Measurements from ENCODE around the gene NGFR.
A peak's percentile ranks its signal among the peaks of the same experiment; 100 is the strongest.

The NGFR gene

GRCh38 chr17:49494986-49495841 lies at the start of gene NGFR:
Gene NGFR (plus strand): TSS chr17:49495293. CDS start chr17:49495418, 125 bp downstream.
- peaks cover 14% of the 10 kb centered on the region for H3K4me1 ChIP-seq (ENCODE audit: insufficient read depth, low read length)
- peak within 1 kb of the TSS; percentile 74 for H2AFZ ChIP-seq (ENCODE audit: low read depth, low read length)
- H3K36me3 ChIP-seq (ENCODE audit: insufficient read depth, low read length): no peaks in the 10 kb centered on the region
- no peaks in the 10 kb centered on the region for H3K9me3 ChIP-seq (ENCODE audit: low read length)
- peaks cover 37% of the 10 kb centered on the region for H3K27me3 ChIP-seq (ENCODE audit: insufficient read depth, low read length)
- H3K4me3 ChIP-seq (ENCODE audit: low read length): peak within 1 kb of the TSS; percentile 87

GRCh38 chr17:49445591-49445990 lies 49.5 kb upstream of the NGFR start:
- no peaks in the 10 kb centered on the region for H3K4me1 ChIP-seq (ENCODE audit: insufficient read depth, low read length)
- no peak overlapping the region for H3K4me3 ChIP-seq (ENCODE audit: low read length)
- no peak overlapping the region for H2AFZ ChIP-seq (ENCODE audit: low read depth, low read length)
- H3K27me3 ChIP-seq (ENCODE audit: insufficient read depth, low read length): peaks cover 17% of the 10 kb centered on the region
- no peaks in the 10 kb centered on the region for H3K9me3 ChIP-seq (ENCODE audit: low read length)
- H3K36me3 ChIP-seq (ENCODE audit: insufficient read depth, low read length): no peaks in the 10 kb centered on the region

GRCh38 chr17:49447628-49448302 lies 47.3 kb upstream of the NGFR start:
- peaks cover 5% of the 10 kb centered on the region for H3K4me1 ChIP-seq (ENCODE audit: insufficient read depth, low read length)
- H3K9me3 ChIP-seq (ENCODE audit: low read length): no peaks in the 10 kb centered on the region
- no peaks in the 10 kb centered on the region for H3K36me3 ChIP-seq (ENCODE audit: insufficient read depth, low read length)
- H2AFZ ChIP-seq (ENCODE audit: low read depth, low read length): no peak overlapping the region
- H3K4me3 ChIP-seq (ENCODE audit: low read length): no peak overlapping the region
- peaks cover 11% of the 10 kb centered on the region for H3K27me3 ChIP-seq (ENCODE audit: insufficient read depth, low read length)

GRCh38 chr17:49450181-49450580 lies 44.9 kb upstream of the NGFR start:
- H3K27me3 ChIP-seq (ENCODE audit: insufficient read depth, low read length): peaks cover 19% of the 10 kb centered on the region
- no peak overlapping the region for H3K4me3 ChIP-seq (ENCODE audit: low read length)
- peaks cover 16% of the 10 kb centered on the region for H3K4me1 ChIP-seq (ENCODE audit: insufficient read depth, low read length)
- no peak overlapping the region for H2AFZ ChIP-seq (ENCODE audit: low read depth, low read length)
- H3K36me3 ChIP-seq (ENCODE audit: insufficient read depth, low read length): no peaks in the 10 kb centered on the region
- no peaks in the 10 kb centered on the region for H3K9me3 ChIP-seq (ENCODE audit: low read length)

GRCh38 chr17:49450735-49451134 lies 44.4 kb upstream of the NGFR start:
- peaks cover 14% of the 10 kb centered on the region for H3K27me3 ChIP-seq (ENCODE audit: insufficient read depth, low read length)
- no peak overlapping the region for H3K4me3 ChIP-seq (ENCODE audit: low read length)
- no peaks in the 10 kb centered on the region for H3K9me3 ChIP-seq (ENCODE audit: low read length)
- no peaks in the 10 kb centered on the region for H3K36me3 ChIP-seq (ENCODE audit: insufficient read depth, low read length)
- H2AFZ ChIP-seq (ENCODE audit: low read depth, low read length): no peak overlapping the region
- peaks cover 16% of the 10 kb centered on the region for H3K4me1 ChIP-seq (ENCODE audit: insufficient read depth, low read length)

- Histone ChIP-seq H3K27me3 (ENCODE audit: insufficient read depth, low read length) (peaks cover 20% of the 10 kb centered on the region), H2AFZ (ENCODE audit: low read depth, low read length) (no peak overlapping the region), H3K36me3 (ENCODE audit: insufficient read depth, low read length) (no peaks in the 10 kb centered on the region), H3K4me1 (ENCODE audit: insufficient read depth, low read length) (peaks cover 16% of the 10 kb centered on the region), H3K4me3 (ENCODE audit: low read length) (no peak overlapping the region), H3K9me3 (ENCODE audit: low read length) (no peaks in the 10 kb centered on the region)
These were observed 42.9 kb upstream of the NGFR start for GRCh38 chr17:49452201-49452600.

GRCh38 chr17:49452661-49453060 lies 42.4 kb upstream of the NGFR start:
- Histone ChIP-seq H3K4me1 (ENCODE audit: insufficient read depth, low read length) (peaks cover 16% of the 10 kb centered on the region), H3K27me3 (ENCODE audit: insufficient read depth, low read length) (peaks cover 23% of the 10 kb centered on the region)

GRCh38 chr17:49454050-49454449 lies 41.0 kb upstream of the NGFR start:
- Histone ChIP-seq H3K4me3 (ENCODE audit: low read length) (no peak overlapping the region), H2AFZ (ENCODE audit: low read depth, low read length) (no peak overlapping the region), H3K9me3 (ENCODE audit: low read length) (no peaks in the 10 kb centered on the region), H3K36me3 (ENCODE audit: insufficient read depth, low read length) (no peaks in the 10 kb centered on the region), H3K4me1 (ENCODE audit: insufficient read depth, low read length) (peaks cover 16% of the 10 kb centered on the region), H3K27me3 (ENCODE audit: insufficient read depth, low read length) (peaks cover 32% of the 10 kb centered on the region)

More at GRCh38 chr17:49452661-49453060, 42.4 kb upstream of the NGFR start:
- H3K36me3 ChIP-seq (ENCODE audit: insufficient read depth, low read length): no peaks in the 10 kb centered on the region
- H3K9me3 ChIP-seq (ENCODE audit: low read length): no peaks in the 10 kb centered on the region
- no peak overlapping the region for H2AFZ ChIP-seq (ENCODE audit: low read depth, low read length)
- no peak overlapping the region for H3K4me3 ChIP-seq (ENCODE audit: low read length)

- Histone ChIP-seq H3K4me1 (ENCODE audit: insufficient read depth, low read length) (peaks cover 16% of the 10 kb centered on the region), H3K36me3 (ENCODE audit: insufficient read depth, low read length) (no peaks in the 10 kb centered on the region), H2AFZ (ENCODE audit: low read depth, low read length) (no peak overlapping the region), H3K27me3 (ENCODE audit: insufficient read depth, low read length) (peaks cover 46% of the 10 kb centered on the region), H3K9me3 (ENCODE audit: low read length) (no peaks in the 10 kb centered on the region), H3K4me3 (ENCODE audit: low read length) (no peak overlapping the region)
These were observed 39.7 kb upstream of the NGFR start for GRCh38 chr17:49455272-49455861.

- H3K27me3 ChIP-seq (ENCODE audit: insufficient read depth, low read length): peaks cover 53% of the 10 kb centered on the region
- H3K9me3 ChIP-seq (ENCODE audit: low read length): no peaks in the 10 kb centered on the region
- no peak overlapping the region for H2AFZ ChIP-seq (ENCODE audit: low read depth, low read length)
- H3K36me3 ChIP-seq (ENCODE audit: insufficient read depth, low read length): no peaks in the 10 kb centered on the region
- H3K4me3 ChIP-seq (ENCODE audit: low read length): no peak overlapping the region
- H3K4me1 ChIP-seq (ENCODE audit: insufficient read depth, low read length): peaks cover 16% of the 10 kb centered on the region
These were observed 38.7 kb upstream of the NGFR start for GRCh38 chr17:49456183-49456965.

- Histone ChIP-seq H3K27me3 (ENCODE audit: insufficient read depth, low read length) (peaks cover 53% of the 10 kb centered on the region), H3K4me1 (ENCODE audit: insufficient read depth, low read length) (peaks cover 11% of the 10 kb centered on the region), H3K9me3 (ENCODE audit: low read length) (no peaks in the 10 kb centered on the region), H2AFZ (ENCODE audit: low read depth, low read length) (no peak overlapping the region), H3K36me3 (ENCODE audit: insufficient read depth, low read length) (no peaks in the 10 kb centered on the region), H3K4me3 (ENCODE audit: low read length) (no peak overlapping the region)
These were observed 37.2 kb upstream of the NGFR start for GRCh38 chr17:49457564-49458535.
